Tongue (tissue), 2 donors: ENCODE data around the gene SUSD3. TPM values are rescaled to one million over a fixed set of nuclear protein-coding genes. Genes with fewer than 3 reads are reported as not detected.

Experiments
- DNase-seq: peaks from one replicate; pipeline ENCODE4 v3.0.0-alpha.2; 2015
- total RNA-seq: library from RNA; depleted of rRNA; stranded (reverse); fragments of >200 nt; gene quantifications from one replicate; pipeline ENCODE4 v1.2.3, GENCODE V29; 2014

The SUSD3 gene
- total RNA-seq, 1 donor from 2014 or later, result 3.7 TPM

- no peak for DNase-seq
Measured at GRCh38 chr9:93077367-93077766, 18.9 kb downstream of the SUSD3 start.

- DNase-seq, result no peak
Measured at GRCh38 chr9:93077811-93078210, 19.3 kb downstream of the SUSD3 start.

GRCh38 chr9:93079371-93079770 is 20.9 kb downstream of the SUSD3 start:
- DNase-seq, result no peak

GRCh38 chr9:93080406-93080805 is 21.9 kb downstream of the SUSD3 start:
- DNase-seq, result no peak

DNA sequence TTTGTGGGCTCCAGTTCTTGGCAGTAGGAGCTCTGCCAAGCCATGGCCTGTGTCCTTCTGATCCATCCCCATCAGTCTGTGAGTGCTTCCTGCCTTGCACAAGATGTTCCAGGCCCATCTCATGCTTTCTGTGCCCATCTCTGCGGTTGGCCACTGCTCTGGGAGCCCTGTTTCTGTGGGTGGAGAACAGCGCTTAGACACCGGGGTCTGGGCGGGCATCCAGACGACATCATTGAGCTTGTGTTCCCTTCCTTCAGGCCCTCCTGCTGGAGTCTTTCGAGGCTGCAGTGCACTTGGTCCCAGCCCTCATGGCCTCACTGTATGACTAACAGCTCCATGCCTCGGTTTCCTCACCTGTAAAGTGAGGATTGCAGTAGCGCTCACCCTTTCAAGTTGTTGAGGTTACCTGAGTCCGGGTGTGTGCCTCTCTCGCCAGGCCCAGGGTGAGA is 22.6 kb downstream of the SUSD3 start:
- no peak for DNase-seq

DNA sequence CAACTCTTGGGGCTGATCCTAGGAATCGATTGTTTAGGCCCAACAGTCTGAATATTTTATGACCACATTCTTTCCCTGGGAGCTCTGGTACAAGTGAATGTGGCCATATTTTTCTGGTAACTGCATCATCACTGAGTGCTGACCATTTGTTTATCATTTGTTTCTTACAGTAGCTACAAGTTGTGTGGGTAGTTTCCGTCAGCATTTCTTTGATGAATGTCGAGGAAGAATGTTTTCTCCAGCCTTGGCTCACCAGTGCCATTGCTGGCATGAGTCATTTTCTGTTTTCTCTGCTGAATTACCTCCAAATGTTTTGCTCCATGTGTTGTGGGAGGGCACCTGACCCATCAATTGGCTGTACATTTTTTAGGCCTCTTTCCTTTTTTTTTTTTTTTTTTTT is 23.4 kb downstream of the SUSD3 start:
- DNase-seq, result no peak

DNA sequence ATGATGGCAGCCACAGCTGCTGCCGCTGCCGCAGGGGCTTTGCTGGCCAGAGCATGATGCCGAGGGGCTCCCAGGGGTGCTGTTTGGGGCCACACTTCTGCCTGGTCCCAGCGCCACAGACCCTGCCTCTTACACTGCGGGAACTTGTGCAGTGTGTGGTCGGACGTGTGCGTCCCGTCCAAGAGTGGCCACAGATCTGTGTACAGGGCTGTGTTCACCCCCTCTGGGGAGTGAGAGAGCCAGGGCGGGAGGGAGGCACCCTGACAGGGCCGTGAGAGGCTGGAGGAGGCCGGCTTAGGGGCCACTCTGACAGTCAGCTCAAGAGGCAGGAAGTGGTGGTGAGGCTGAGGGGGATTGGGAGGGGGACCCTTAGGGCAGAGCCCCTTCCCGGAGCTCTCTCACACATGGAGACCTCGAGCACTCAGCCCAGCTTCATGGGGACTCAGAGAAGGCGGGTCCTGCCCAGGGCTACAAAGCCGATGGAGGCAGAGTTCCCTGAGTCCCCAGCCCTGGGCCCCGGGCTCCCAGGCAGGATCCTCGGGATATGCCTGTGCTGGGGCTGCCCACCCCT is 24.4 kb downstream of the SUSD3 start:
- DNase-seq, result no peak

DNA sequence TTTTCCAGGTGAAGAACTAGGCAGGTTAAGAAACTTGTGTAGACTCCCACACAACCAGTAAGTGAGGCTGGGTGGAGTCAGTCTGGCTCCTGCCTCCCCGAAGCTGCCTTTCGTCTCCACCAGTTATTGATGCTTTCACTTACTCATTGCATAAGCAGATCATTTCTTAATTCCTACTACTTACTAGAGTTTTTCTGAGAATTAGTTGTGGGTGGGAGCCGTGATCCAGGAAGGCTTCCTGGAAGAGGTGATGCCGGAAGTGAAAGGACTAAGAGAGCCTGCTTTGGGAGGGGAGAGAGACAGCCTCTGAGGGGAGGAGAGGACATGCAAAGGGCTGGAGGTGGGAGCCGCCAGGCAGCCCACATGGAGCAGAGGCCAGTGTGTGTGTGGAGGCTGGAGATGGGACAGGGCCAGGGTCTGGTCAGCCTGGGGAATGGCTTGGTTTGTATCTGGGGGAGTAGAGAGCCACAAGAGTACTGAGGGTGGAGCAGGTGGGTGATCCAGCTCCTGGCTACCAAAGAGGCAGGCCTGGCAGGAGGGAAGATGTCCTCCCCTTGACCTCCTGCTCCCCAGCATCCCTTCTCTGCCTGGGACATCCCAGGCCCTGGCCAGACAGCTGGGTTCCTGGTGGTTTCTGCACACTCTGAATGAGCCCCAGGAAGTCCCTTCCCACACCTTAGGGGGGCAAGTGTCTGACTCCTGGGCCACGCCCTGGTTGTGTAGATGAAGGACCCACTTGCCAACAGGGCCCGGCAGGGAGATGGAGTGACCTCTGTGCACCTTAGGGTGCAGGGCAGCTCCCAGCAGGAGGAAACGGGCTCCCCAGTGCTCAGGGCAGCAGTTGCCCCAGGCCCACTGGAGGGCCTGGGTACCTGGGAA is 25.3 kb downstream of the SUSD3 start:
- DNase-seq, result no peak

- no peak for DNase-seq
Measured at GRCh38 chr9:93084471-93084881, 26.0 kb downstream of the SUSD3 start.

- DNase-seq, result no peak
Measured at GRCh38 chr9:93085676-93086075, 27.2 kb downstream of the SUSD3 start.

GRCh38 chr9:93086447-93087224 is 28.1 kb downstream of the SUSD3 start:
- DNase-seq, result no peak

GRCh38 chr9:93087971-93088655 is 29.6 kb downstream of the SUSD3 start:
- no peak for DNase-seq

DNA sequence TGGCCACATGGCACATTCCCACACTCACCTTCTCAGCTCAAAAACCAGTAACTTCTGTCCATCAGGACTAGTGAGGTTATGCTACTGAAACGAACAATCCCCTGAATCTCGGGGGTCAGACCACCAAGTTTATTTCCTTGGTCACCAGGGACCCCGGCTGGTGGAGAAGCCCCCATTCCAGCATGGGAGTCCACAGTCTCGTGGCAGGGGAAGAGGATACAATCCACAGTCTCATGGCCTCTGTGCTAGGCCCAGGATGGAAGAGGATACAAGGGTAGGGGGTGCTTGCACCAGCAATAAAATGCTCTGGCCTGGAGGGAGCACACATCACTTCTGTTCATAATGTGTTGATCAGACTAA is 30.1 kb downstream of the SUSD3 start:
- no peak for DNase-seq

DNA sequence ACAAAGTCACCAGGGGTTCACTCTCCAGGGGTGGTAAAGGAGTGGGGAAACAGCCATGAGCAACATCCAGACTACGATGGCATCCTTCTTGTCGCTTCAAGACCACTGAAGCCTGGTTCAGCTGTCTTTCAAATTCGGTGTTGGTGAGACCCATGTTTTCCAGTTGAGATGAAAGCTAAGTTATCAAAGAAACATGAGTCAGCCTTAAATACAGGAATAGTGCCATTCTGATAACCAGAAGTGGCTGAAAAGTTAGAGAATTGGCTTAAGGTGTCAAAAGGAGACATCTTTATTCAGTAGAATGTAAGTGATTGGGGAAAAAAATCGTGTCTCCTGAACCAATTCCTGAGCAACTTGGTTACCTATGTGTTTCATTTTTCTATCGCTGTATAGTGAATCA is 30.5 kb downstream of the SUSD3 start:
- DNase-seq, result no peak

DNA sequence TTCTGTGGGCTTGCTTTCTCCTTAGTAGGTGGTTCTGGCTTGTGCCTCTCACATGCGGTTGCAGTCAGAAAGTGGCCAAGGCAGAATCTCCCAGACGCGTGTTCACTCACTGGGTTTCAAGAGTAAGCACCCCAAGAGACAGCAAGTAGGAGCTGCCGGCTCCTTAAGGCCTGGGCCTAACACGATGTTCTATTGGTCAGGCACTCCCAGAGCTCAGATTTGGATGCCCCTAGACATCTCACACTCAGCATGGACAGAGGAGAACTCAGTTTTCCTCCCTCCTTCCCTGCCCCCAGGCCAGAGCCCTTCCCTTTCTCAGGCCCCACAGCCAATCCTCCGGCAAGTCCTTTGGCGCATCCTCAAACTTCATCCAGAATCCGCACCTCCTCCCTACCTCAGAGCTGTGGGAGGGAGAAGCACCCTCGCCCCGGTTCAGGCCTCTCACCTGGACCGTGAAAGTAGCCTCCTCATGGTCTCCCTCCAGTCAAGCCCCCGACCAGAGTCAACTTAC is 31.0 kb downstream of the SUSD3 start:
- DNase-seq, result no peak

DNA sequence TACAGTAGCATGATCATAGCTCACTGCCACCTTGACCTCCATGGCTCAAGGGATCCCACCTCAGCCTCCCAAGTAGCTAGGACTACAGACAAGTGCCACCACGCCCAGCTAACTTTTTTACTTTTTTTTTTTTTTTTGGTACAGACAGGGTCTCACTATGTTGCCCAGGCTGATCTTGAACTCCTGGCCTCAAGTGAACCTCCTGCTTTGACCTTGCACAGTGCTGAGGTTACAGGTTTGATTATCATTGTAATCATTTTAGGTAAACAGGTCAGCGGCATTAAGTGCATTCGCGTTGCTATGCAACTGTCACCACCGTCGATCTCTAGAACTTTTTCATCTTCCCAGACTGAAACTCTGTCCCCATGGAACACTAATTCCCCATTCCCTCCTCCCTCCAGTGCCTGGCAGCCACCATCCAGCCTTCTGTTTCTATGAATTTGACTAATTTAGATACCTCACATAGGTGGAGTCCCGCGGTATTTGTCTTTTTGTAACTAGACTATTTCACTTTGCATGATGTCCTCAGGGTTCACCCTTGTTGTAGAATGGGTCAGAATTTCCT is 31.7 kb downstream of the SUSD3 start:
- no peak for DNase-seq

GRCh38 chr9:93091056-93091452 is 32.6 kb downstream of the SUSD3 start:
- DNase-seq, result no peak

DNA sequence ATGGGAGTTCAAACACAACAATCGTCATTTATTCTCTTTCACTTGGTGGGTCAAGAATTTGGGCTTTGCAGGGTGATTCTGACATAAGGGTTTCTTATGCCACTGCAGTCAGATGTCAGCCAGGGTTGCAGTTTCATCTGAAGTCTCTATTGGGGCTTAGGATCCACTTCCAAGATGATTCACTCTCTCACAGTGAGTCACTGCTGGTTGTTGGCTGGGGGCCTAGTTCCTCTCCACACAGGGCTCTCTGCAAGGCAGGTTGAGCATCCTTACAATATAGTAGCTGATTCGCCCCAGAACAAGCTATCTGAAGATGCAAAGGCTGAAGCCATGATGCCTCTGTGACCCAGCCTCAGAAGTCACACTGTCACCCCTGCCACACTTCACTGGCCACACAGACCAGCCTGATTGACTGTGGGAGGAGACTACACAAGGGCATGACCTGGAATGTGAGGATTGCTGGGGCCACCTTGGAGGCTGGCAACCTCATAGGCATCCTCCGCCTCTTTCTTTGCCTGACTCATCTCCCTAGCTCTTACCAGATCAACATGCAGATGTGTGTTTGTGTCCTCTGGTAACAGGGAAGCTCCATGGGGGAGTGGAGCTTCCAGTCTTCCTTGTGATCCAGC is 33.1 kb downstream of the SUSD3 start:
- peak; percentile 42 for DNase-seq

DNA sequence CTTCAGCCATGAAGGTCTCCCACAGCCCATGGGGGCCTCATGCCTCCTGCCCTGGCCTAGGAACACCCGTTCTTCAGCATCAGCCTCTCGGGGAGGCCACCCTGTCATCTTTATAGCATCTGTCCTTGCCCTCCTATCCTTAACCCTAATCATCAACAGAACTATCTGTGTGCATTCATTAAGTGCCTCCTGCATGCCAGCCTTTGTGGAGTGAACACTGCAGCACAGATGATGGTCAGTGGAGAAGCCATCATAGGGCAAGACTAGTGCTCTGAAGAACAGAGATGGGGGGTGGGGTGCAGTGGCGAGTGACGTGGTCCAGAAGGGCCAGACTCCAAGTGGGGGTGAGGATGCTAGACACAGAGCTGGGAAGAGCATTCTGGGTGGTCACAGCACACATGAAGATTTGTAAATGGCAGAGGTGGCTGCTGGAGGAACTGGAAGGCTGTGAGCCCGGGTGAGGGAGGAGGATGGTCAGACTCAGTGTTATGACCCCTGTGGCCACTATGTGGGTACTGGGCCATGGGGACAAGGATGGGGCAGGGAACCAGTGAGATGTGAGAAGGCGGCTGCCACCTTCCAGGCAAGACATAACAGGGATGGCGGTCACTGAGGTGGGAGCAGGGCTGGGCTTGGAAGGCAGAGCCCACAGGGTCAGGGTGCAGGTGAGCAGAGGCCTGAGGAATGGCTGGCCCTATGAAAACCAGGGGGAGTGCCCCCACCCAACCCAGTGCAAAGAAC is 33.9 kb downstream of the SUSD3 start:
- DNase-seq, result no peak

GRCh38 chr9:93093127-93093876 is 34.8 kb downstream of the SUSD3 start:
- DNase-seq, result peak; percentile 52
